GM21619 (cell line): ENCODE data around the gene PIAS4.
A peak's percentile ranks its signal among the peaks of the same experiment; 100 is the strongest.

Source experiments
- ATAC-seq: cut with Tn5 transposase; IDR thresholded peaks from one replicate; pipeline ENCODE4 v1.9.1; 2021; ENCODE audit not compliant: unreplicated experiment

Gene PIAS4

GRCh38 chr19:4068047-4068966, 60.8 kb downstream of the PIAS4 start:
- ATAC-seq: no peak

GRCh38 chr19:4069331-4069959, 61.9 kb downstream of the PIAS4 start:
- ATAC-seq: no peak

- no peak for ATAC-seq
These were observed 64.1 kb downstream of the PIAS4 start for GRCh38 chr19:4071610-4072009.

- ATAC-seq: no peak
These were observed 67.8 kb downstream of the PIAS4 start for GRCh38 chr19:4075373-4075772.

- ATAC-seq: no peak
These were observed 69.5 kb downstream of the PIAS4 start for GRCh38 chr19:4077007-4077374.

- ATAC-seq: no peak
These were observed 70.5 kb downstream of the PIAS4 start for GRCh38 chr19:4077800-4078684.

GRCh38 chr19:4080473-4080872, 72.9 kb downstream of the PIAS4 start:
- no peak for ATAC-seq

- ATAC-seq: no peak
These were observed 74.0 kb downstream of the PIAS4 start for GRCh38 chr19:4081441-4082129.

- no peak for ATAC-seq
These were observed 74.6 kb downstream of the PIAS4 start for GRCh38 chr19:4082172-4082571.

- no peak for ATAC-seq
These were observed 76.4 kb downstream of the PIAS4 start for GRCh38 chr19:4083677-4084546.

GRCh38 chr19:4084547-4084877, 77.0 kb downstream of the PIAS4 start:
- no peak for ATAC-seq

- no peak for ATAC-seq
These were observed 78.9 kb downstream of the PIAS4 start for GRCh38 chr19:4086411-4086867.

GRCh38 chr19:4087787-4088679, 80.5 kb downstream of the PIAS4 start:
- ATAC-seq: no peak

GRCh38 chr19:4088975-4089374, 81.4 kb downstream of the PIAS4 start:
- ATAC-seq: peak; percentile 32
